ENCODE measurements around the gene ZNF423.

The ZNF423 gene

GRCh38 chr16:49605536-49606254, 250.2 kb downstream of the ZNF423 start:
- Histone ChIP-seq H2AK5ac (ENCODE audit: low read length, severe bottlenecking) (no peak overlapping the region), H3K36me3 (ENCODE audit: control insufficient read depth in 1 of 2, insufficient read depth in 2 of 2, low read depth in 1 of 2, low read length in 2 of 2) (peaks cover 0 to 3% of the 10 kb centered on the region in 2 experiments), H3K18ac (ENCODE audit: low read depth in 1 of 2, low read length in 2 of 2) (no peak overlapping the region), H4K91ac (ENCODE audit: low read length) (no peak overlapping the region), H4K8ac (ENCODE audit: low read length) (no peak overlapping the region), H2AFZ (ENCODE audit: low read depth, low read length) (no peak overlapping the region), H3K9ac (ENCODE audit: low read length) (no peak overlapping the region), H3K27me3 (ENCODE audit: control insufficient read depth in 1 of 2, insufficient read depth in 1 of 2, low read length in 2 of 2) (peaks cover 0 to 15% of the 10 kb centered on the region in 2 experiments), H3K4me1 (ENCODE audit: control insufficient read depth, insufficient read depth, low read depth, low read length) (peaks cover 20% of the 10 kb centered on the region), H3K14ac (ENCODE audit: low read length in 2 of 2) (no peak overlapping the region), H2BK12ac (ENCODE audit: low read length in 2 of 2) (no peak overlapping the region), H3K79me1 (replicated peaks; ENCODE audit: low read length, poor library complexity, severe bottlenecking) (peaks cover 3% of the 10 kb centered on the region), H2BK5ac (ENCODE audit: low read depth, low read length, poor library complexity, severe bottlenecking) (no peak overlapping the region), H3K27ac (ENCODE audit: low read length, poor library complexity, severe bottlenecking) (no peak overlapping the region), H3K9me3 (ENCODE audit: control insufficient read depth, low read length) (no peaks in the 10 kb centered on the region), H3K23ac (ENCODE audit: low read length in 2 of 2) (no peak overlapping the region), H3K4me2 (ENCODE audit: low read length, poor library complexity, severe bottlenecking) (no peak overlapping the region), H2BK120ac (ENCODE audit: low read depth, low read length) (no peak overlapping the region), H3K4ac (ENCODE audit: low read depth in 1 of 2, low read length in 2 of 2) (no peak overlapping the region), H3K4me3 (ENCODE audit: insufficient read depth in 1 of 2, low read depth in 1 of 2, low read length in 2 of 2) (no peak overlapping the region), H2BK15ac (ENCODE audit: low read depth, poor library complexity, severe bottlenecking) (no peak overlapping the region)
- WGBS: 87% methylated on average over 14 of the region's 14 CpGs
- DNase-seq: no peak

- Histone ChIP-seq H3K14ac (ENCODE audit: low read length in 2 of 2) (no peak overlapping the region), H3K4me1 (ENCODE audit: control insufficient read depth, insufficient read depth, low read depth, low read length) (peaks cover 25% of the 10 kb centered on the region), H2BK120ac (ENCODE audit: low read depth, low read length) (no peak overlapping the region), H2AFZ (ENCODE audit: low read depth, low read length) (no peak overlapping the region), H4K91ac (ENCODE audit: low read length) (no peak overlapping the region), H3K27ac (ENCODE audit: low read length, poor library complexity, severe bottlenecking) (no peak overlapping the region), H3K36me3 (ENCODE audit: control insufficient read depth in 1 of 2, insufficient read depth in 2 of 2, low read depth in 1 of 2, low read length in 2 of 2) (peaks cover 0 to 3% of the 10 kb centered on the region in 2 experiments), H2AK5ac (ENCODE audit: low read length, severe bottlenecking) (no peak overlapping the region), H3K27me3 (ENCODE audit: control insufficient read depth in 1 of 2, insufficient read depth in 1 of 2, low read length in 2 of 2) (peaks cover 4 to 15% of the 10 kb centered on the region in 2 experiments), H3K18ac (ENCODE audit: low read depth in 1 of 2, low read length in 2 of 2) (no peak overlapping the region), H3K9me3 (ENCODE audit: control insufficient read depth, low read length) (no peaks in the 10 kb centered on the region), H3K79me1 (replicated peaks; ENCODE audit: low read length, poor library complexity, severe bottlenecking) (peaks cover 3% of the 10 kb centered on the region), H3K4me3 (ENCODE audit: insufficient read depth in 1 of 2, low read depth in 1 of 2, low read length in 2 of 2) (no peak overlapping the region), H3K4ac (ENCODE audit: low read depth in 1 of 2, low read length in 2 of 2) (no peak overlapping the region), H2BK12ac (ENCODE audit: low read length in 2 of 2) (no peak overlapping the region), H2BK5ac (ENCODE audit: low read depth, low read length, poor library complexity, severe bottlenecking) (no peak overlapping the region), H3K4me2 (ENCODE audit: low read length, poor library complexity, severe bottlenecking) (no peak overlapping the region), H3K9ac (ENCODE audit: low read length) (no peak overlapping the region), H4K8ac (ENCODE audit: low read length) (no peak overlapping the region), H3K23ac (ENCODE audit: low read length in 2 of 2) (no peak overlapping the region), H2BK15ac (ENCODE audit: low read depth, poor library complexity, severe bottlenecking) (no peak overlapping the region)
- DNase-seq: no peak
- WGBS: 93% methylated on average over 4 of the region's 4 CpGs
These were observed 251.3 kb downstream of the ZNF423 start for GRCh38 chr16:49604602-49605001.

GRCh38 chr16:49603956-49604355, 252.0 kb downstream of the ZNF423 start:
- H3K23ac ChIP-seq (ENCODE audit: low read length in 2 of 2): no peak overlapping the region
- no peak overlapping the region for H3K4ac ChIP-seq (ENCODE audit: low read depth in 1 of 2, low read length in 2 of 2)
- no peak overlapping the region for H3K27ac ChIP-seq (ENCODE audit: low read length, poor library complexity, severe bottlenecking)
- H3K9ac ChIP-seq (ENCODE audit: low read length): no peak overlapping the region
- H3K4me3 ChIP-seq (ENCODE audit: insufficient read depth in 1 of 2, low read depth in 1 of 2, low read length in 2 of 2): no peak overlapping the region
- peaks cover 0 to 3% of the 10 kb centered on the region in 2 experiments for H3K36me3 ChIP-seq (ENCODE audit: control insufficient read depth in 1 of 2, insufficient read depth in 2 of 2, low read depth in 1 of 2, low read length in 2 of 2)
- H3K14ac ChIP-seq (ENCODE audit: low read length in 2 of 2): no peak overlapping the region
- peaks cover 3% of the 10 kb centered on the region for H3K79me1 ChIP-seq (replicated peaks; ENCODE audit: low read length, poor library complexity, severe bottlenecking)
- no peak overlapping the region for H2BK15ac ChIP-seq (ENCODE audit: low read depth, poor library complexity, severe bottlenecking)
- no peak overlapping the region for H2BK120ac ChIP-seq (ENCODE audit: low read depth, low read length)
- no peak overlapping the region for H4K8ac ChIP-seq (ENCODE audit: low read length)
- peaks cover 4 to 15% of the 10 kb centered on the region in 2 experiments for H3K27me3 ChIP-seq (ENCODE audit: control insufficient read depth in 1 of 2, insufficient read depth in 1 of 2, low read length in 2 of 2)
- no peak overlapping the region for H4K91ac ChIP-seq (ENCODE audit: low read length)
- H3K18ac ChIP-seq (ENCODE audit: low read depth in 1 of 2, low read length in 2 of 2): no peak overlapping the region
- no peak for DNase-seq
- H2BK5ac ChIP-seq (ENCODE audit: low read depth, low read length, poor library complexity, severe bottlenecking): no peak overlapping the region
- H2AK5ac ChIP-seq (ENCODE audit: low read length, severe bottlenecking): no peak overlapping the region
- H3K4me1 ChIP-seq (ENCODE audit: control insufficient read depth, insufficient read depth, low read depth, low read length): peaks cover 24% of the 10 kb centered on the region
- no peak overlapping the region for H2AFZ ChIP-seq (ENCODE audit: low read depth, low read length)
- no peak overlapping the region for H2BK12ac ChIP-seq (ENCODE audit: low read length in 2 of 2)
- no peak overlapping the region for H3K4me2 ChIP-seq (ENCODE audit: low read length, poor library complexity, severe bottlenecking)
- H3K9me3 ChIP-seq (ENCODE audit: control insufficient read depth, low read length): no peaks in the 10 kb centered on the region
- 95% methylated on average over 9 of the region's 9 CpGs for WGBS

DNA sequence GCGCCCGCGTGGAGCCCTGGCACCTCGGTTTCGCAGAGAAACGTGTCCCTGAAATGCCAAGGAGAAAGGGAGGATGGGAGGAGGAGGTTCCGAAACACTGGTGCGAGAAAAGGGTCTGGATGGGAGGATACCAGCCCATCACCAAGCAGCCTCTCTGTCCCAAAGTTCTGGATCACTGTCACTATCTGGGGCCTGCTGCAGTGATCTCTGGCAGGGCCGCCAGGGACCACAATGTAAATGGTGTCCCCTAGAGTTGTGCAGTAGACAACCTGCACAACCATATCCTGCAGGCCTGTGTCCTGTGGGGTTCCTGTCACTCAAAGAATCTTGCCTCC, 253.0 kb downstream of the ZNF423 start:
- no peak for DNase-seq
- no peak overlapping the region for H2BK15ac ChIP-seq (ENCODE audit: low read depth, poor library complexity, severe bottlenecking)
- H4K91ac ChIP-seq (ENCODE audit: low read length): no peak overlapping the region
- H3K79me1 ChIP-seq (replicated peaks; ENCODE audit: low read length, poor library complexity, severe bottlenecking): peaks cover under 1% of the 10 kb centered on the region
- no peak overlapping the region for H4K8ac ChIP-seq (ENCODE audit: low read length)
- H2BK5ac ChIP-seq (ENCODE audit: low read depth, low read length, poor library complexity, severe bottlenecking): no peak overlapping the region
- no peak overlapping the region for H3K18ac ChIP-seq (ENCODE audit: low read depth in 1 of 2, low read length in 2 of 2)
- H3K14ac ChIP-seq (ENCODE audit: low read length in 2 of 2): no peak overlapping the region
- H2BK120ac ChIP-seq (ENCODE audit: low read depth, low read length): no peak overlapping the region
- no peak overlapping the region for H2AFZ ChIP-seq (ENCODE audit: low read depth, low read length)
- H3K4ac ChIP-seq (ENCODE audit: low read depth in 1 of 2, low read length in 2 of 2): no peak overlapping the region
- H2AK5ac ChIP-seq (ENCODE audit: low read length, severe bottlenecking): peak overlapping the region; percentile 62
- H2BK12ac ChIP-seq (ENCODE audit: low read length in 2 of 2): no peak overlapping the region
- no peak overlapping the region for H3K4me2 ChIP-seq (ENCODE audit: low read length, poor library complexity, severe bottlenecking)
- H3K36me3 ChIP-seq (ENCODE audit: control insufficient read depth in 1 of 2, insufficient read depth in 2 of 2, low read depth in 1 of 2, low read length in 2 of 2): peaks cover 0 to 3% of the 10 kb centered on the region in 2 experiments
- peaks cover 4 to 15% of the 10 kb centered on the region in 2 experiments for H3K27me3 ChIP-seq (ENCODE audit: control insufficient read depth in 1 of 2, insufficient read depth in 1 of 2, low read length in 2 of 2)
- peaks cover 22% of the 10 kb centered on the region for H3K4me1 ChIP-seq (ENCODE audit: control insufficient read depth, insufficient read depth, low read depth, low read length)
- H3K9ac ChIP-seq (ENCODE audit: low read length): no peak overlapping the region
- no peaks in the 10 kb centered on the region for H3K9me3 ChIP-seq (ENCODE audit: control insufficient read depth, low read length)
- H3K23ac ChIP-seq (ENCODE audit: low read length in 2 of 2): no peak overlapping the region
- H3K27ac ChIP-seq (ENCODE audit: low read length, poor library complexity, severe bottlenecking): no peak overlapping the region
- WGBS: 97% methylated on average over 8 of the region's 9 CpGs
- H3K4me3 ChIP-seq (ENCODE audit: insufficient read depth in 1 of 2, low read depth in 1 of 2, low read length in 2 of 2): no peak overlapping the region

All from mesenchymal stem cell (in vitro differentiated cells and primary cell).